ENCODE results near the gene RELB.

DNA sequence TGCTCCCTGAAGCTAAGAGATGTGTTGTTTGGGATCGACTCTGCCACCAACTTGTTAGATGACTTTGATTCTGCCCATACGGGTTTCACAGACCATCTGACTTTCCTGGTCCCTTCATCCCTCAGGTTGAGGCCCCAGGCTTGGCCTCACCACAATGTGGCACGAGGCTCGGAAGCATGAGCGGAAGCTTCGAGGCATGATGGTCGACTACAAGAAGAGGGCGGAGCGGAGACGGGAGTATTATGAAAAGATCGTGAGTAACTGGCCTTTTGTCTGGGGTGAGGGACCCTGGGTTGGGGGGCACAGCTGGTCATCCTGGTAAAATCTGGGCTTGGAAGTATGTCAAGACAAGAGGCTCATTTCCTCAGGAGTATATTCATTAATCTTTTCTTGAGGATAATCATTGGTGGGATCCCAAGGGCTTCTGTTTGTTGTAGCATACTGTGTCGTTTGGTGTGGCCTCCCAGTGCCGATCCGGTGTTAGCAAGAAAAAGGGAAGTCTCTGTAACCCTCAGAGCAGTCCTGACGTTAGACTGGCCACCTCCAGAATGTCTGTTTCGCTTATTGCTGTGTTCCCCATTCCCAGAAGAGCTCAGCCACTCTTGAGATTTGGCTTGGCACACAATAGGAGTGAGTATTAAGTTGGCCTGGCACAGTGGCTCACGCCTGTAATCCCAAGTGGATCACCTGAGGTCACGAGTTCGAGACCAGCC lies 39.0 kb downstream of the RELB start:
- TF ChIP-seq FOXP2 (optimal IDR thresholded peaks at IDR 0.05; ENCODE audit: control extremely low read depth, extremely low read length, insufficient read depth) (no peak), EZH2 (IDR thresholded peaks at IDR 0.05) (no peak), POLR2AphosphoS5 (IDR thresholded peaks at IDR 0.05; ENCODE audit: borderline replicate concordance, low read depth, low read length) (no peak)
